A549 (cell line): ENCODE measurements around the gene SFRP5. TPM values are rescaled to one million over a fixed set of nuclear protein-coding genes. Genes with fewer than 3 reads are reported as not detected.

Experiments
- ATAC-seq, 2 experiments: fragments of 200-7000 bp in 1 of 2; fragments of >200 bp in 1 of 2; cut with Nextera tagmentation in 1 of 2; cut with Tn5 transposase in 1 of 2; 3 replicates each; pipeline versions ENCODE4 v1.8.0 to v1.9.1; 2018 to 2020; ENCODE audit warnings: mild to moderate bottlenecking in 1 of 2, moderate library complexity in 1 of 2
- CTCF ChIA-PET: fragments of 300-600 bp; sonication (Branson Sonifier 250); formaldehyde crosslinking; extraction: SDS; loops from one replicate; lab custom pipeline; 2021; ENCODE audit warnings: antibody characterized with exemption, inconsistent platforms; lab: Yijun Ruan, JAX
- POLR2A ChIA-PET: fragments of 350-600 bp; formaldehyde crosslinking; extraction: SDS; loops from one replicate; lab custom pipeline; 2021; ENCODE audit warnings: antibody characterized with exemption, inconsistent platforms; lab: Yijun Ruan, JAX
- DNase-seq, 2 experiments: peaks; one replicate each; pipeline versions ENCODE4 v3.0.0 to v3.0.0-alpha.2; 2011 to 2016; ENCODE audit warnings: low read depth in 1 of 2, low spot score in 1 of 2
- FAIRE-seq: peaks from 2 replicates; lab custom pipeline; 2011; peaks lifted over from hg19 to GRCh38; lab: Jason Lieb, UNC
- H3K27ac ChIP-seq, 2 experiments: fragments of >200 bp; sonication (Bioruptor Twin); formaldehyde crosslinking; 3 replicates each; pipeline ENCODE4 v1.5.1; 2016 to 2017
- H3K4me1 ChIP-seq: fragments of >200 bp; sonication (Bioruptor Twin); formaldehyde crosslinking; 3 replicates; pipeline ENCODE4 v1.6.1; 2016
- H3K4me2 ChIP-seq: fragments of >200 bp; sonication (Bioruptor Twin); formaldehyde crosslinking; 3 replicates; pipeline ENCODE4 v1.6.1; 2016
- H3K4me3 ChIP-seq: fragments of >200 bp; sonication (Bioruptor Twin); formaldehyde crosslinking; 3 replicates; pipeline ENCODE4 v1.5.1; 2016
- H3K9me3 ChIP-seq: fragments of >200 bp; sonication (Bioruptor Twin); formaldehyde crosslinking; 3 replicates; pipeline ENCODE4 v1.6.1; 2016
- ATOH8 ChIP-seq: fragments of 250-450 bp; sonication (Bioruptor Pico); IDR thresholded peaks from 2 replicates; pipeline ENCODE4 v1.5.0; 2020; ENCODE audit warnings: low read depth, mild to moderate bottlenecking, moderate library complexity
- CBX2 ChIP-seq: fragments of 200-600 bp; sonication (generic); IDR thresholded peaks from 2 replicates; pipeline ENCODE4 v1.6.1; 2016; ENCODE audit warnings: low read depth, mild to moderate bottlenecking, borderline replicate concordance
- CBX8 ChIP-seq: fragments of 200-600 bp; sonication (generic); IDR thresholded peaks from 2 replicates; pipeline ENCODE4 v1.6.1; 2016
- CEBPB ChIP-seq, 2 experiments: fragments of >200 bp in 1 of 2; sonication (Bioruptor Twin) in 1 of 2; formaldehyde crosslinking in 1 of 2; IDR thresholded peaks; 2 replicates each; pipeline ENCODE4 v1.6.1; 2012 to 2016
- EHF ChIP-seq: fragments of 250-450 bp; sonication (Bioruptor Pico); IDR thresholded peaks from 2 replicates; pipeline ENCODE4 v1.5.0; 2020; ENCODE audit warnings: mild to moderate bottlenecking
- FOSB ChIP-seq: fragments of 250-450 bp; sonication (Bioruptor Pico); IDR thresholded peaks from 2 replicates; pipeline ENCODE4 v1.5.0; 2020; ENCODE audit warnings: mild to moderate bottlenecking, moderate library complexity
- FOSL2 ChIP-seq, 2 experiments: fragments of 450-650 bp in 1 of 2; fragments of >200 bp in 1 of 2; sonication (Bioruptor Twin) in 1 of 2; formaldehyde crosslinking; IDR thresholded peaks; 2 replicates each; pipeline versions ENCODE4 v1.5.0 to v1.6.1; 2016 to 2020; ENCODE audit warnings: mild to moderate bottlenecking in 1 of 2, moderate library complexity in 1 of 2
- GATA3 ChIP-seq: IDR thresholded peaks from 2 replicates; pipeline ENCODE4 v1.6.1; 2012; ENCODE audit warnings: borderline replicate concordance
- HDAC2 ChIP-seq: fragments of 200-600 bp; sonication (generic); IDR thresholded peaks from 2 replicates; pipeline ENCODE4 v1.6.1; 2016
- HES2 ChIP-seq: fragments of >200 bp; sonication (Bioruptor Twin); formaldehyde crosslinking; IDR thresholded peaks from 2 replicates; pipeline ENCODE4 v1.6.1; 2016
- HEYL ChIP-seq: fragments of 250-450 bp; sonication (Bioruptor Pico); IDR thresholded peaks from 2 replicates; pipeline ENCODE4 v1.8.0; 2021; ENCODE audit warnings: mild to moderate bottlenecking, moderate library complexity
- HMGXB4 ChIP-seq: fragments of 250-450 bp; sonication (Bioruptor Pico); IDR thresholded peaks from 2 replicates; pipeline ENCODE4 v1.5.0; 2021; ENCODE audit warnings: mild to moderate bottlenecking, moderate library complexity, borderline replicate concordance
- HOXB5 ChIP-seq: fragments of 250-450 bp; sonication (Bioruptor Pico); IDR thresholded peaks from 2 replicates; pipeline ENCODE4 v1.5.0; 2020; ENCODE audit warnings: mild to moderate bottlenecking, moderate library complexity
- JUN ChIP-seq, 2 experiments: fragments of >200 bp; sonication (Bioruptor Twin); formaldehyde crosslinking; IDR thresholded peaks; 2 replicates in 1 of 2; 3 replicates in 1 of 2; pipeline ENCODE4 v1.6.1; 2016 to 2017
- JUNB ChIP-seq: fragments of >200 bp; sonication (Bioruptor Twin); formaldehyde crosslinking; IDR thresholded peaks from 2 replicates; pipeline ENCODE4 v1.6.1; 2016
- KDM1A ChIP-seq: fragments of 200-600 bp; sonication (generic); IDR thresholded peaks from 2 replicates; pipeline ENCODE4 v1.6.1; 2016; ENCODE audit warnings: low read depth, mild to moderate bottlenecking
- KDM5A ChIP-seq: fragments of 200-600 bp; sonication (generic); IDR thresholded peaks from 2 replicates; pipeline ENCODE4 v1.6.1; 2016; ENCODE audit warnings: antibody characterized with exemption, mild to moderate bottlenecking
- MAFK ChIP-seq: fragments of 450-650 bp; IDR thresholded peaks from 2 replicates; pipeline ENCODE4 v1.6.1; 2014; ENCODE audit not compliant: partially characterized antibody
- MAX ChIP-seq: IDR thresholded peaks from 2 replicates; pipeline ENCODE4 v1.6.1; 2012
- MAZ ChIP-seq: fragments of 150-350 bp; IDR thresholded peaks from 2 replicates; pipeline ENCODE4 v1.6.1; 2014; ENCODE audit warnings: antibody characterized with exemption, low read depth, low read length, borderline replicate concordance
- MYC ChIP-seq: IDR thresholded peaks from 2 replicates; pipeline ENCODE4 v1.6.1; 2012; ENCODE audit warnings: mild to moderate bottlenecking, inconsistent platforms, low read length, improper control_type of control experiment, borderline replicate concordance
- NFE2L2 ChIP-seq: fragments of 150-350 bp; conservative IDR thresholded peaks from 2 replicates; pipeline ENCODE4 v1.6.1; 2014; ENCODE audit warnings: low read length
- NPAS2 ChIP-seq: fragments of 250-450 bp; sonication (Bioruptor Pico); IDR thresholded peaks from 2 replicates; pipeline ENCODE4 v1.8.0; 2022; ENCODE audit warnings: mild to moderate bottlenecking, moderate library complexity, borderline replicate concordance
- NR3C1 ChIP-seq: fragments of >200 bp; sonication (Bioruptor Twin); formaldehyde crosslinking; IDR thresholded peaks from 3 replicates; pipeline ENCODE4 v1.6.1; 2017
- RAD21 ChIP-seq, 2 experiments: fragments of >200 bp in 1 of 2; sonication (Bioruptor Twin) in 1 of 2; formaldehyde crosslinking in 1 of 2; IDR thresholded peaks in 1 of 2; conservative IDR thresholded peaks in 1 of 2; 2 replicates in 1 of 2; 3 replicates in 1 of 2; pipeline ENCODE4 v1.6.1; 2012 to 2018; ENCODE audit warnings: inconsistent platforms in 1 of 2
- RARB ChIP-seq: fragments of 250-450 bp; sonication (Bioruptor Pico); IDR thresholded peaks from 2 replicates; pipeline ENCODE4 v1.8.0; 2021; ENCODE audit warnings: mild to moderate bottlenecking, moderate library complexity
- RCOR1 ChIP-seq: fragments of 150-350 bp; IDR thresholded peaks from 2 replicates; pipeline ENCODE4 v1.6.1; 2014; ENCODE audit warnings: antibody characterized with exemption, low read length, low read depth
- RFX5 ChIP-seq: fragments of 450-650 bp; IDR thresholded peaks from 2 replicates; pipeline ENCODE4 v1.7.1; 2014; ENCODE audit warnings: antibody characterized with exemption, mild to moderate bottlenecking, moderate library complexity
- TFCP2L1 ChIP-seq: fragments of 250-450 bp; sonication (Bioruptor Pico); IDR thresholded peaks from 2 replicates; pipeline ENCODE4 v1.5.0; 2021; ENCODE audit warnings: mild to moderate bottlenecking
- WGBS: methylation state at CpG from one replicate; pipeline ENCODE4 v1.1.6; 2017; ENCODE audit errors: missing lambda C conversion rate; 5-methylcytosine and 5-hydroxymethylcytosine counted together
- polyA plus RNA-seq, 4 experiments: library from polyadenylated mRNA; depleted of rRNA in 3 of 4; stranded (reverse); fragments of >200 nt; fragmentation: RNase III in 1 of 4; extraction: RNeasy Plus Mini Kit Qiagen cat#74134 plus additional on column Dnase treatment in 1 of 4; gene quantifications; 2 replicates in 3 of 4; 3 replicates in 1 of 4; pipeline ENCODE4 v1.2.3, GENCODE V29; 2011 to 2017

Gene SFRP5
- polyA plus RNA-seq, 2 of the 4 experiments (the other 2 are of a cell fraction): 0.50 to 1.2 TPM

- H3K27ac ChIP-seq: no peak overlapping the region
- H3K4me1 ChIP-seq: no peaks in the 10 kb centered on the region
- 92% methylated on average over 4 of the region's 4 CpGs for WGBS
- no peaks in the 10 kb centered on the region for H3K9me3 ChIP-seq
- no peak overlapping the region for H3K4me2 ChIP-seq
- ChIA-PET CTCF (interaction anchor here (0.5 to 11.6 kb wide), 5 partner anchors 9 to 92 kb away, joined by 3 to 82 read pairs (median 3); no protein-coding TSS in a partner anchor), POLR2A (no interaction called here)
- H3K4me3 ChIP-seq: no peak overlapping the region
- TF ChIP-seq FOSB (CRISPR knock-in tag) (no peak), TFCP2L1 (no peak), NPAS2 (CRISPR knock-in tag) (no peak), HES2 (no peak), RAD21 (conservative IDR thresholded peaks at IDR 0.05 in 1 of 2, IDR thresholded peaks at IDR 0.05 in 1 of 2) (no peak), MAZ (no peak), GATA3 (no peak), CBX2 (no peak), CBX8 (no peak), RARB (no peak), MAX (no peak), ATOH8 (CRISPR knock-in tag) (no peak), CEBPB (IDR thresholded peaks at IDR 0.05) (no peak), HOXB5 (CRISPR knock-in tag) (no peak), FOSL2 (IDR thresholded peaks at IDR 0.05) (no peak), FOSL2 (CRISPR knock-in tag; IDR thresholded peaks at IDR 0.05) (no peak), RCOR1 (no peak), MYC (no peak), NR3C1 (no peak), MAFK (no peak), HDAC2 (no peak)
- TF ChIP-seq, all 56 proteins: peak for 0
- DNase-seq: no peak
- no peak for FAIRE-seq
- ATAC-seq: no peak
These were observed 5.3 kb upstream of the SFRP5 start for GRCh38 chr10:97777143-97777542.

- 38% methylated on average over 10 of the region's 10 CpGs for WGBS
- Histone ChIP-seq H3K4me2 (no peak overlapping the region), H3K4me3 (no peak overlapping the region)
- TF ChIP-seq RFX5: no peak
- TF ChIP-seq, all 56 proteins: peak for 0
- DNase-seq: no peak
- Histone ChIP-seq H3K27ac (no peak overlapping the region), H3K4me1 (peaks cover 4% of the 10 kb centered on the region; the same call in 2 of the 3 replicates), H3K9me3 (no peaks in the 10 kb centered on the region)
- ChIA-PET CTCF (interaction anchor here (0.7 to 11.6 kb wide), 6 partner anchors 17 to 266 kb away, joined by 3 to 82 read pairs (median 6); no protein-coding TSS in a partner anchor), POLR2A (no interaction called here)
- FAIRE-seq: no peak
- no peak for ATAC-seq
These were observed 3.1 kb upstream of the SFRP5 start for GRCh38 chr10:97774811-97775294.

- DNase-seq: no peak
- H3K27ac ChIP-seq: no peak overlapping the region
- no peak overlapping the region for H3K4me3 ChIP-seq
- H3K9me3 ChIP-seq: no peaks in the 10 kb centered on the region
- POLR2A ChIA-PET: no interaction called here
- CTCF ChIA-PET: interaction anchor here (1.1 to 11.6 kb wide), 6 partner anchors 12 to 268 kb away, joined by 3 to 82 read pairs (median 8); no protein-coding TSS in a partner anchor
- no peak for FAIRE-seq
- H3K4me1 ChIP-seq: peaks cover 4% of the 10 kb centered on the region; the same call in 2 of the 3 replicates
- ATAC-seq: no peak
- 60% methylated on average over 1 of the region's 1 CpG for WGBS
- no peak overlapping the region for H3K4me2 ChIP-seq
- TF ChIP-seq HMGXB4 (CRISPR knock-in tag): no peak
- no peak for TF ChIP-seq NFE2L2
- no peak for TF ChIP-seq JUN (IDR thresholded peaks at IDR 0.05)
- TF ChIP-seq RFX5: no peak
- no peak for TF ChIP-seq MAX
- no peak for TF ChIP-seq HEYL (CRISPR knock-in tag)
- TF ChIP-seq KDM5A: no peak
- TF ChIP-seq HDAC2: no peak
- TF ChIP-seq KDM1A: no peak
- no peak for TF ChIP-seq TFCP2L1
- no peak for TF ChIP-seq JUNB
- TF ChIP-seq CBX2: no peak
- TF ChIP-seq EHF (CRISPR knock-in tag): no peak
These were observed 1.3 kb upstream of the SFRP5 start for GRCh38 chr10:97773096-97773495.
